Suppressor macrophage (primary cell): ENCODE data around the gene ZNF385D.

Source experiments
- DNase-seq, 4 experiments: peaks; one replicate each; pipeline ENCODE4 v3.0.0-alpha.2; 2020 to 2022

ZNF385D gene

GRCh38 chr3:21668012-21668411, 83.0 kb downstream of the ZNF385D start:
- DNase-seq = no peak

GRCh38 chr3:21665444-21666100, 85.4 kb downstream of the ZNF385D start:
- no peak for DNase-seq

- no peak for DNase-seq
These were observed 86.0 kb downstream of the ZNF385D start for GRCh38 chr3:21664996-21665395.

GRCh38 chr3:21662403-21662802, 88.6 kb downstream of the ZNF385D start:
- DNase-seq = no peak

GRCh38 chr3:21654662-21655061, 96.3 kb downstream of the ZNF385D start:
- no peak for DNase-seq

- DNase-seq = no peak
These were observed 96.8 kb downstream of the ZNF385D start for GRCh38 chr3:21654241-21654640.

GRCh38 chr3:21649519-21649918, 101.5 kb downstream of the ZNF385D start:
- no peak for DNase-seq

- DNase-seq = no peak
These were observed 103.0 kb downstream of the ZNF385D start for GRCh38 chr3:21647961-21648360.

- DNase-seq = no peak
These were observed 105.7 kb downstream of the ZNF385D start for GRCh38 chr3:21645121-21645897.

GRCh38 chr3:21644268-21644667, 106.7 kb downstream of the ZNF385D start:
- no peak for DNase-seq

GRCh38 chr3:21643752-21644151, 107.3 kb downstream of the ZNF385D start:
- DNase-seq = no peak

- DNase-seq = no peak
These were observed 108.6 kb downstream of the ZNF385D start for GRCh38 chr3:21642433-21642832.

GRCh38 chr3:21641959-21642358, 109.1 kb downstream of the ZNF385D start:
- DNase-seq = no peak

GRCh38 chr3:21638488-21638887, 112.5 kb downstream of the ZNF385D start:
- DNase-seq = no peak

GRCh38 chr3:21634112-21634511, 116.9 kb downstream of the ZNF385D start:
- no peak for DNase-seq

GRCh38 chr3:21624524-21624923, 126.5 kb downstream of the ZNF385D start:
- DNase-seq = no peak

- no peak for DNase-seq
These were observed 129.8 kb downstream of the ZNF385D start for GRCh38 chr3:21621181-21621651.

- DNase-seq = no peak
These were observed 130.4 kb downstream of the ZNF385D start for GRCh38 chr3:21620511-21621155.

- DNase-seq = no peak
These were observed 132.3 kb downstream of the ZNF385D start for GRCh38 chr3:21618695-21619094.

GRCh38 chr3:21613372-21614070, 137.5 kb downstream of the ZNF385D start:
- DNase-seq = no peak

- DNase-seq = no peak
These were observed 149.8 kb downstream of the ZNF385D start for GRCh38 chr3:21601178-21601577.

- DNase-seq = no peak
These were observed 151.1 kb downstream of the ZNF385D start for GRCh38 chr3:21599890-21600289.

GRCh38 chr3:21592828-21593227, 158.2 kb downstream of the ZNF385D start:
- DNase-seq = no peak
